ENCODE data around the gene SMIM35.

SMIM35 gene

GRCh38 chr11:118129471-118130172 is 42.9 kb upstream of the SMIM35 start:
- no peaks in the 10 kb centered on the region for H4K20me1 ChIP-seq (ENCODE audit: control insufficient read depth, insufficient read depth, low read depth, low read length)
- no peaks in the 10 kb centered on the region for H3K9me2 ChIP-seq (replicated peaks; ENCODE audit: control insufficient read depth, low read length)
- peaks cover 6% of the 10 kb centered on the region for H3K4me1 ChIP-seq (ENCODE audit: control insufficient read depth, low read length)
- no peak overlapping the region for H3K4me3 ChIP-seq (ENCODE audit: low read length)
- no peak for TF ChIP-seq EZH2phosphoT487 (IDR thresholded peaks at IDR 0.05; ENCODE audit: borderline replicate concordance, low read length)
- TF ChIP-seq CTCF (IDR thresholded peaks at IDR 0.05; ENCODE audit: low read depth, low read length, poor library complexity, severe bottlenecking): no peak
- no peak overlapping the region for H3K4me2 ChIP-seq (ENCODE audit: low read length)
- H3K36me3 ChIP-seq (ENCODE audit: control insufficient read depth, low read length): no peaks in the 10 kb centered on the region
- peaks cover 20% of the 10 kb centered on the region for H3K27me3 ChIP-seq (ENCODE audit: control insufficient read depth, low read length)
- H3K9me3 ChIP-seq (ENCODE audit: control insufficient read depth, insufficient read depth, low read length): no peaks in the 10 kb centered on the region
- no peaks in the 10 kb centered on the region for H3F3A ChIP-seq (ENCODE audit: control insufficient read depth, insufficient read depth)
- H3K79me2 ChIP-seq (ENCODE audit: control insufficient read depth, low read length): no peaks in the 10 kb centered on the region
- H3K27ac ChIP-seq (ENCODE audit: low read depth, low read length): no peak overlapping the region

GRCh38 chr11:118128721-118129470 is 42.1 kb upstream of the SMIM35 start:
- TF ChIP-seq EZH2phosphoT487 (IDR thresholded peaks at IDR 0.05; ENCODE audit: borderline replicate concordance, low read length): no peak
- no peak for TF ChIP-seq CTCF (IDR thresholded peaks at IDR 0.05; ENCODE audit: low read depth, low read length, poor library complexity, severe bottlenecking)
- no peaks in the 10 kb centered on the region for H3K9me2 ChIP-seq (replicated peaks; ENCODE audit: control insufficient read depth, low read length)
- peaks cover 6% of the 10 kb centered on the region for H3K4me1 ChIP-seq (ENCODE audit: control insufficient read depth, low read length)
- no peak overlapping the region for H3K4me3 ChIP-seq (ENCODE audit: low read length)
- H4K20me1 ChIP-seq (ENCODE audit: control insufficient read depth, insufficient read depth, low read depth, low read length): no peaks in the 10 kb centered on the region
- H3K79me2 ChIP-seq (ENCODE audit: control insufficient read depth, low read length): no peaks in the 10 kb centered on the region
- H3F3A ChIP-seq (ENCODE audit: control insufficient read depth, insufficient read depth): no peaks in the 10 kb centered on the region
- H3K4me2 ChIP-seq (ENCODE audit: low read length): no peak overlapping the region
- no peaks in the 10 kb centered on the region for H3K36me3 ChIP-seq (ENCODE audit: control insufficient read depth, low read length)
- H3K27ac ChIP-seq (ENCODE audit: low read depth, low read length): no peak overlapping the region
- peaks cover 15% of the 10 kb centered on the region; the same call in 1 of the 2 replicates for H3K27me3 ChIP-seq (ENCODE audit: control insufficient read depth, low read length)
- H3K9me3 ChIP-seq (ENCODE audit: control insufficient read depth, insufficient read depth, low read length): no peaks in the 10 kb centered on the region

GRCh38 chr11:118128310-118128709 is 41.5 kb upstream of the SMIM35 start:
- H3K27me3 ChIP-seq (ENCODE audit: control insufficient read depth, low read length): peaks cover 15% of the 10 kb centered on the region; the same call in 1 of the 2 replicates
- H3K9me2 ChIP-seq (replicated peaks; ENCODE audit: control insufficient read depth, low read length): no peaks in the 10 kb centered on the region
- no peaks in the 10 kb centered on the region for H3K36me3 ChIP-seq (ENCODE audit: control insufficient read depth, low read length)
- H3K27ac ChIP-seq (ENCODE audit: low read depth, low read length): no peak overlapping the region
- H3K4me1 ChIP-seq (ENCODE audit: control insufficient read depth, low read length): peaks cover 6% of the 10 kb centered on the region
- H4K20me1 ChIP-seq (ENCODE audit: control insufficient read depth, insufficient read depth, low read depth, low read length): no peaks in the 10 kb centered on the region
- H3K79me2 ChIP-seq (ENCODE audit: control insufficient read depth, low read length): no peaks in the 10 kb centered on the region
- H3K4me2 ChIP-seq (ENCODE audit: low read length): no peak overlapping the region
- no peaks in the 10 kb centered on the region for H3F3A ChIP-seq (ENCODE audit: control insufficient read depth, insufficient read depth)
- no peak for TF ChIP-seq CTCF (IDR thresholded peaks at IDR 0.05; ENCODE audit: low read depth, low read length, poor library complexity, severe bottlenecking)
- no peak for TF ChIP-seq EZH2phosphoT487 (IDR thresholded peaks at IDR 0.05; ENCODE audit: borderline replicate concordance, low read length)
- H3K9me3 ChIP-seq (ENCODE audit: control insufficient read depth, insufficient read depth, low read length): no peaks in the 10 kb centered on the region
- H3K4me3 ChIP-seq (ENCODE audit: low read length): no peak overlapping the region

Data from DOHH2 (cell line).